ENCODE data around the gene CCNDBP1. TPM values are rescaled to one million over a fixed set of nuclear protein-coding genes. Genes with fewer than 3 reads are reported as not detected.

CCNDBP1 gene
- total RNA-seq, 1 experiment from 2014 or later: 34.1 TPM

GRCh38 chr15:43212299-43212698, 27.1 kb downstream of the CCNDBP1 start:
- H3K23ac ChIP-seq (ENCODE audit: insufficient read length, low read depth, low read length): no peak overlapping the region
- no peaks in the 10 kb centered on the region for H3K27me3 ChIP-seq (ENCODE audit: insufficient read depth, low read length)
- H3K4ac ChIP-seq (ENCODE audit: low read depth, low read length): no peak overlapping the region
- no peaks in the 10 kb centered on the region for H3K9me3 ChIP-seq (ENCODE audit: control insufficient read depth, low read depth, low read length)
- WGBS (ENCODE audit: extremely low coverage, insufficient read length, low lambda C conversion rate): no CpG with 5 or more reads among the region's 8 CpGs
- peaks cover 9 to 10% of the 10 kb centered on the region in 2 experiments for H3K4me1 Mint-ChIP-seq
- no peaks in the 10 kb centered on the region for H3K79me1 ChIP-seq (ENCODE audit: insufficient read depth, low read depth, low read length, poor library complexity, severe bottlenecking)
- no peak overlapping the region for H3K56ac ChIP-seq (ENCODE audit: insufficient read length, low read depth, low read length)
- H3T11ph ChIP-seq (ENCODE audit: low read length): no peak overlapping the region
- H3K79me2 ChIP-seq (ENCODE audit: insufficient read depth, low read length): no peaks in the 10 kb centered on the region
- H3K4me2 ChIP-seq (ENCODE audit: insufficient read depth, insufficient read length, low read length): no peak overlapping the region
- H3K4me1 ChIP-seq (ENCODE audit: insufficient read depth, low read length): no peaks in the 10 kb centered on the region
- H4K5ac ChIP-seq (ENCODE audit: insufficient read length, low read depth, low read length): no peak overlapping the region
- H3K9me3 Mint-ChIP-seq: no peaks in the 10 kb centered on the region
- no peak overlapping the region for H2BK120ac ChIP-seq (ENCODE audit: low read depth, low read length, poor library complexity, severe bottlenecking)
- H3K27ac Mint-ChIP-seq: peak overlapping the region in 1 of 3 experiments; percentile 90; a peak in 1 of 7 replicates
- H3K27ac ChIP-seq (ENCODE audit: insufficient read length, low read depth, low read length): no peak overlapping the region
- no peak overlapping the region for H2BK12ac ChIP-seq (ENCODE audit: insufficient read length, low read depth, low read length)
- TF ChIP-seq CTCF (conservative IDR thresholded peaks at IDR 0.05): no peak
- no peaks in the 10 kb centered on the region for H3K36me3 Mint-ChIP-seq (ENCODE audit: insufficient read depth in 1 of 3, low read depth in 3 of 3)
- no peak overlapping the region for H2BK15ac ChIP-seq (ENCODE audit: low read depth, low read length)
- no peak overlapping the region for H2AK5ac ChIP-seq (ENCODE audit: insufficient read length, low read length)
- H2BK20ac ChIP-seq (ENCODE audit: low read depth, low read length, poor library complexity, severe bottlenecking): no peak overlapping the region
- H2BK5ac ChIP-seq (ENCODE audit: insufficient read length, low read length): no peak overlapping the region
- H2AFZ ChIP-seq (ENCODE audit: low read length): no peak overlapping the region
- peaks cover 11% of the 10 kb centered on the region for H3K27me3 Mint-ChIP-seq (ENCODE audit: low read depth)
- no peak overlapping the region for H3K18ac ChIP-seq (ENCODE audit: insufficient read length, low read depth, low read length)
- DNase-seq: no peak
- H3K23me2 ChIP-seq (ENCODE audit: insufficient read length, low read depth, low read length, poor library complexity, severe bottlenecking): no peaks in the 10 kb centered on the region
- H4K91ac ChIP-seq (ENCODE audit: insufficient read length, low read depth, low read length): no peak overlapping the region
- H4K8ac ChIP-seq (replicated peaks; ENCODE audit: insufficient read length, low read depth, low read length): no peak overlapping the region
- no peak overlapping the region for H3K14ac ChIP-seq (ENCODE audit: insufficient read depth, low read length)
- H4K20me1 ChIP-seq (ENCODE audit: control insufficient read depth, insufficient read depth, insufficient read length): no peaks in the 10 kb centered on the region
- no peak overlapping the region for H3K9ac ChIP-seq (ENCODE audit: extremely low read depth, insufficient read length, low read length)
- H3K4me3 Mint-ChIP-seq: no peak overlapping the region
